NCI-H146 treated with DMSO at 0.1 percent for 48 hours (cell line): Measurements from ENCODE around the gene ACVR1C.

Experiments
- DNase-seq: peaks from one replicate; lab custom pipeline; 2025; ENCODE audit not compliant: unreplicated experiment; lab: John Stamatoyannopoulos, UW

The ACVR1C gene

DNA sequence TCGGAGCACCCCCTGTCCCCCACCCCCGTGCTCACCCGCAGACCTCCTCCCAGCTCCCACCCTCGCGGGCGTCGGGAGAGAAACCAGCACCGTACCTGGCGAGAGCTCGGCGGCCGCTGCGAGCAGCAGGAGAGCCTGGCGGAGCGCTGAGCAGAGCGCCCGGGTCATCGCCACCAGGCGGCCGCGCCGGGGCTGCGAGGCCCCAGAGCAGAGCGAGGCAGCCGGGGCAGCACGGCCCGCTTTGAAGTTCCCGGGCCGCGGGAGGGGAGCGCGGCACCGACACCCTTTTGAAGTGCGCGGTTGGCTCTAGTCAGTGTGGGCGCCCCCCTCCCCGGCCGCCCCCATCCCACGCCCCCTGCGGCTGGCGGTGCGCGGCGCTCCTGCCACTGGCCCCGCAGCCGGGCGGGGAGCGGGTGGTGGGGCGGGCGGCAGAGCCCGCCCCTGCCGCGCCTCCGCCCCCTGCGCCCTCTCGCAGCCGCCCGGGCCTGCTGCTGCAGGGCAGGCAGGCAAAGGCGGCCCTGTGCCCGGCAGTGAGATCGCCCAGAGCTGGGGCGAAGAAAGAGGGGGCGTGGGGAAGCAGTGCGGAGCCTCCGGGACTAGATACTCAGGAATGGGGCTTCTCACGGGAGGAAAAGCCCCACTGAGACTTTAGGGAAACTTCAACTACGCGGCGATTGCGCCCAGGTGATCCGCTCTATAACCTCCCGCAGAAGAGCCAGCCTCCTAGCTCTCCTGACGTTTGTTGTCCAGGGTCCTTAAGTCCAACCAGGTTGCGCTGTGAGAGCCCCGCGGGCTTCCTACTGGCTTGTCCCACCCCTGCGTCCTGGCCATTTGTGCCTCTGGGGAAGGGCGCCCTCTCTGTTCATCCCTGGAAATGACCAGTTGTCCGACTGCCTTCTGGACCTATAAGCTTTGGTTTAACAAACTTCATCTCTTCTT is at the start of gene ACVR1C:
ACVR1C (minus strand) TSS at position 388 of the 939 bp plus-strand sequence; CDS start at position 168, 220 bp downstream.
- peak; percentile 77 for DNase-seq

DNA sequence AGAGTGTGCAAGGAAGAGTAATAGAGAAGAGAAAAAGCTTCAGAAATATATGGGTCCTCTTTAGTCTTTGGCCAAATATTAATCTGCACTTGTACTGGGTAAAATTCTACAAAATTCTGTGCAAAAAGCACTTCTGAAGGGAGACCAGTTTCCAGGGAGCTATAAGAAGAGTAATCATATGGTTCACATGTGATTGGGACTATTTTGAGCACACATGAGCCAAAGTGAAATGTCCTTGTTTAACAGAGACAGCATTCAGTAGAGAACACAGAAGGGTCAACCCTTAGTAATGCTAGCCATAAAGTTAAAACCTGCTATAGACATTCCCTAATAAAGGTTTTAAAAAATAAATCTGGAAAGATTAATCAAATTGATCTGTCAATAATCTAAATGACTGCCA is 49.3 kb upstream of the ACVR1C start:
- DNase-seq = no peak

DNA sequence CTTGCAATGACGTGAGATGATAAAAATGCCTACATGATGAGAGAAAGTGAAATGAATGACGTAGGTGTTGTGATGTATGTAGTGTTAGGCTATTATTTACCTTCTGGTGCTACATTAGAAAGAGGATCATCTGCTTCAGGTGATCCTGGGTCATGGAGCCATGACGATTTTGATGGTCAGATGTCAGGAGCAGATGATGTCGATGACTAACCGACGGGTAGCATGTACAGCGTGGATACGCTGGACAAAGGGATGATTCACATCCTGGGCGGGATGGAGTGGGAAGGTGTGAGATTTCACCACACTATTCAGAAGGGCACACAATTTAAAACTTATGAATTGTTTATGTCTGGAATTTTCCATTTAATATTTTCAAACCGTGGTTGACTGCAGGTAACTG is 43.5 kb upstream of the ACVR1C start:
- DNase-seq = no peak

DNA sequence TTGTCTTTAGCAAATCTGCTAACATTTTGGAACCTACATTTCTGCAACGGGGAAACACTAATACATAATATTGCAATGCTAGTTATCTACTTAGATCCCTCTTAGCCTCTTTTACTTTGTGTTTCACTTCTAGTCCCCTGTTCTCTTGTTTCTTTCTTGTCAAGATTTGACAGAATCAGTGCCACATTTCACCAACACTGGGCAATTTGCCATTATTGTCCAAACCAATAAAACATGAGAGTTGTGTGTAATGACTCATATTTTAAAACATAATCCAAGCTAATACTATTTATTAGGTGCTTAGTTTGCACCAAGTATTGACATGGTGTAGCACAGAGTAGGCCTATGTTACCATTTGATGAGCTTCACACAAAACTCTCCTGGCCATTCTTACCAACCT is 33.7 kb upstream of the ACVR1C start:
- no peak for DNase-seq

DNA sequence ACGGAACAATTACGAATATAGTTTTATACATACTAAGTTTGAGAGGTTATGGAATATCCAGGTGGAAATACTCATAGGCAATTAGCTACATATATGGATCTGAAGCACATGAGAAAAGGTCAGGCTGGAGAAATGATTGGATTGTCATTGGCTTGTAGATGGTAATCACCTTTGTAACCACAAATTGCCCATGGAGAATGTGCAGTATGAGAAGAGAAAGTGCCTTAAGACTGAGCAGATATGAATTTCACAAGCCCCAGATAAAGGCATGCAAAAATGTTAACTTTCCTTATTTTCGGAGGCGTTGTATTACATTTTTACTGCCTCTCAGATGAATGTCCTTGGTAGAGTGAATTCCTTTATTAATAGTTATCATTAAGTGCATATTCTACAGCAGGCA is 33.1 kb upstream of the ACVR1C start:
- no peak for DNase-seq

DNA sequence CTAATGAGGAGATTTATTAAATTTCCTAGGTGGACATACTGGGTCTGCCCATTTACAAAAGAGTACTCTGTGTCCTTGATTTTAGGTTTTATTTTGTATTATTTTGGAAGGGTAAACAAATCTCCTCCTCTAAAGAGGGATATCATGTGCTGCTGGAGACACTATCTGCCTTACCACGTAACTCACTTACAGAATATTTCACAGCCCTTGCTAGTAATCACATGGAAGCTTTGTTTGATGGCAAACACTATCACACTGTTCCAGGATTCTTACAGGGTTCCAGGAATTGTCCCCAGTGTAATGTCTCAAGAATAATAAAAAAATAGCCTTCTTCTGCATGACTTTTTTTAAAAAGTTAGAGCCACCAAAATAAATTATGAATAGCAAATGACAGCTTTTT is 29.2 kb upstream of the ACVR1C start:
- no peak for DNase-seq

DNA sequence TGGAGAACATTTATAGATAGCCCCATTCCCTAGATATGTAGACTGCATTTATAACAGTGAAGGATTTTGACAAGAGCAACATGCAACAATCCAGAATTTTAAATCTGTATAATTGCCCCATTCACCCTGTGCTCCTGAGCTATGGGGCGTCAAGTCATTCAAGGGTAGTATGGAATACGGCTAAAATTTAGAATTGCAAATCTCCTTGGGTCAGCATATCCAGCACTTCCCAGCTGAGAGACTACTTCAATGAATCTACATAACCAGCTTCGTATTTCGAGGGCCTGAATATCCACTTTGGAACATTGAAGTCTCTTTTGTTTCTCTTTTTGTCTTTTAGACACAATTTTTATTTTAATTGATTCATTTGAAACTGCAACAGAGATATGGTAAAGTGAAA is 28.4 kb upstream of the ACVR1C start:
- no peak for DNase-seq

DNA sequence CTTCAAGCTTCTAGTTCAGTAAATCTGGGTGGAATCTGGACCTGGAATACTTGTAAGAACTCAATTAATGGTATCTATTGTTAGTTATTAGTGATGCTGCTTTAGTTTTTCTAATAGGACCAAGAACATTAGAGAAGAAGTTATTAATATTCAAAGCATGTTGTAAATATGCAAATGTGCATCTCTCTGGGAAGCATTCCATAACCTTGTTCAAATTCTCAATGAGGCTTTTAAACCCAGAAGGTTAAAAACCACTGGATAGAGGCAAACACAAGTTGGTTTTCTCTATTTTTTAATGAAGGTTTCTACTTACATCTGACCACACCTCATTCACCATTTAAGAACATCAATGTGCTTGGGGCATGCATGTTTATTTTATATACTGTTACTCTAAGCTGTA is 16.1 kb upstream of the ACVR1C start:
- DNase-seq = no peak

DNA sequence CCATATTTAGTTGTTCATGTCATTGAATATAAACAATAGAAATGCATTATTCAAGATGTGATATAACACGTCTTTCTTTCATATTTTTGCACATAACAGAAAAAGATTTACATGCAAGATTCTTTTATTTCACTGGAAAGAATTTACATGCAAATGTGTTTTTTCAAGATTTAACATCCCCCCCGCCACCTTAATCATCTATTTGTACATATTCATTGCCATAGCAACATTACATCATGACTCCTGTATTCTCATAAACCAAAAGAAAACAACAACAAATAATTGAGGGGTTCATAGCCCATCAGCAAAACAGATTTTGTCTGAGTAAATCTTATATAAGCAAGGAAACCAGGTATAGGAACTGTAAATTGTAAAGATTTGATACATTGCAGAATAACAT is 3.2 kb upstream of the ACVR1C start:
- DNase-seq = no peak

DNA sequence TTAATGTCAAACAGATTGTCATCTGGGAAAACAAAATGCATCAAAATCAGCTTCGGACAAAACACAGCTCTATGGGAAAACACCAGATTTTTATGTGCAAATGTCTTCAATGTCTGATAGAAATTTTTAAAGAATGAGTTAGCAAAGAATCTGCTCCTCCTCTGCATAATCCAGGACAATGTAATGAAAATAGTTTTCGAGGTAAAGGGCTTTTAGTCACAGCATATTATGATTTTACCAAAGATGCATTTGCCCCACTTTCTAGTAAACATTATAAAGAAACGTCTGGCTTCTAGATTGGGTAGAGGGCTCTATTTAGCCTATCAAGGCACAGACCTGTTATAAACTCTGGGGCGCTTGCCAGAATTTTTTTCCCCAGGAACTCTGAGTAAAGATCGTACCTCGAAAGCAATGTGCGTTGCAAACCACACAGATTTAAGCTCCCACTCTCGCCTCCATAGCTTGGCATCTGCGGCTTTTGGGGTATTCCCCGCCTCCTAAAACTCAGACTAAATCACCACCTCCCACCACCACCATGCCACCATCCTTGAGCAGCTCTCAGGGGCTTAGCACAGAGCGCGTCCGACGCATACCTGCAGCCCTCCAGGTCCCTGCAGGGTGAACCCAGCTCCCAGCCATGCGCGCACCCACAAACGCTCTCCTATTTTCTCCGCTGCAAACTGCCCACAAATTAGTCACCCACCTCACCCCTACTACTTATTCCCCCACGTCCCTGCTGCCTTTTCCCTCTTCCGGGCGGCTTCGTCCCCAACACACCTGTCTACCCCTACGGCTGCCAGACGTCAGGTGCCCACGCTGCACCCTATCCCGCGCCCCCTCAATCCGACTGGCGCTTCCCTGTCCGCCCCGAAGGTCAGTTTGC is 829 bp downstream of the ACVR1C start:
- no peak for DNase-seq

DNA sequence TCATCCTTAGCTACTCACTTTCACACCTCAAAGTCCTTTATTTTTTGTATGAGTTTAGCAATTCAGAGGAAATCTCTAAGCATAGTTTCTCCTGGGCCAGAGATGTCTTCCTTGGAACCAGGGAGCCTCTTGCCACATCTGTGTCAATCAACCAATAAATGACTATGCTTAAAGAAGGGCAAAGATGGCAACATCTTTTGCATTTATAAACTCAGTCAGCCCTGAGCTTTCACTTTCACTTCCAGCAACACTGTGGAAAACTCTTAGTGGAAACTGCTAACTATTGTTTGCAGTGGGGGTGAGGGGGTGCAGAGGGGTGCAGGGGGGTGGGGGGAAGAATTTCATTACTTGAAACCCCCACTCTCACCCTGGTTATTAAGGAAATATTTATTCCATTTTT is 3.4 kb downstream of the ACVR1C start:
- DNase-seq = no peak

DNA sequence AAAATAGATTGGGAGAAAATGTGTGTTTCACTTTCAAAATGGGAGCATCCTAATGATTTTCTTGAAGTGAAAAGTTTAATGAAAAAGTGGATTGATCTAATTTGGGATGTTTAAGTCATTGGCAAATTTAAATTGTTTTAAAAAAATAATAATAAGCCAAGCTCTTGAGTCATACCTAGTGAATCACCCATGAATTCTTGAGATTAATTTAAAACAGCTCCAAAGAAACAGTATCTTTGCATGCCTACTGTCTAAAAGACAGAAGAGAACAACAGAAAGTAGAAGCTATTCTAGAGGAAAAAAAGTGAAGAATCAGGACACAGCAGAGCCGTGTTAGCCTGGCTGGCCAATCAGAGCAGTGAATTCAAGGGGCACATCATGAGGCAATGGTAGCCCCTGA is 7.7 kb downstream of the ACVR1C start:
- DNase-seq = no peak

DNA sequence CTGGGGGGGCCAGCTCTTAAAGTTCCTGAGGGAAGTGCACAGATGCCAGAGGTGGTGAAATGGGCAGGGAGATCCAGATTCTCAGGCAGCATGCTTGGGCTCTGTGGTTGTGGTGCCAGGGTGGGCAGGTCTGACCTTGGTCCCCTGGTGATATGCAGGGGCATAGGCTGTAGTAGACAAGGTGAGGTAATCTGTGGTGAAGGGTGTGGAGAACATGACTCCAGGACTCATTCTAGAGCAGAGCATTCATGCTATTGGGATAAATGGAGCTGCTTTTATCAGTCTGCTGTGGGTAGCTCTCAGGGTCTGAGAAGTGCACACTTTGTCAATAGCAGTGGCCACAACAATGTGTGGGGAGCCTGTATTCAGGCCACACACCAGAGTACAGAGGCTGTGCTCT is 16.9 kb downstream of the ACVR1C start:
- no peak for DNase-seq

DNA sequence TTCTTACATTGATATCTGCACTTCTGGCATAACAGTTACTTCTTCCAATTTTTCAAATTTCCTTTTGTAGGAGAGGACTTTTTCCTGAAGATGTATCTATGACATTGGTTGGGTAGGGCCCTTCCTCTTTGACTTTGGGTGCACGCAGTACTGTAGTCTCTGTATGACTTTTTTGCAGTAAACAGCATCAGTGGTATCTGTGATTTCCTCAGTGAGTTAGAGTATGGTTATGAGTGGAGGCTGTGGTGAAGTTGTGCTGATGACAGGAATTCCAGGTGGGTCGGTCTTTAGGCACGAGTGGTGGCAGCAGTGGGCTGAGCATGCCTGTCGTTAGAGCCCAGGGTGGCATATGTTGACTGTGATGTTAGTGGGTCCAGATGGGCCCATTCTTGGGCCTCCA is 17.6 kb downstream of the ACVR1C start:
- no peak for DNase-seq

DNA sequence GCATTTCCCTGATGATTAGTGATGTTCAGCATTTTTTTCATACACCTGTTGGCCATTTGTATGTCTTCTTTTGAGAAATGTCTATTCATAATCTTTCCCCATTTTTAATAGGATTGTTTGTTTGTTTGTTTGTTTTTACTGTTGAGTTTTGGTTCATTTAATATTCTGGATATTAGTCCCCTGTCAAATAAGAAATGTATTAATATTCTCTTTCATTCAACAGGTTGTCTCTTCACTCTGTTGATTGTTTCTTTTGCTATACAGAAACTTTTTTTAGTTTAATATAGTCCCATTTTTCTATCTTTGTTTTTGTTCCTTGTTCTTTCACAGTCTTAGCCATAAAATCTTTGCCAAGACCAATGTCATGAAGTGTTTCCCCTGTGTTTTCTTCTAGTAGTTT is 22.1 kb downstream of the ACVR1C start:
- DNase-seq = no peak

DNA sequence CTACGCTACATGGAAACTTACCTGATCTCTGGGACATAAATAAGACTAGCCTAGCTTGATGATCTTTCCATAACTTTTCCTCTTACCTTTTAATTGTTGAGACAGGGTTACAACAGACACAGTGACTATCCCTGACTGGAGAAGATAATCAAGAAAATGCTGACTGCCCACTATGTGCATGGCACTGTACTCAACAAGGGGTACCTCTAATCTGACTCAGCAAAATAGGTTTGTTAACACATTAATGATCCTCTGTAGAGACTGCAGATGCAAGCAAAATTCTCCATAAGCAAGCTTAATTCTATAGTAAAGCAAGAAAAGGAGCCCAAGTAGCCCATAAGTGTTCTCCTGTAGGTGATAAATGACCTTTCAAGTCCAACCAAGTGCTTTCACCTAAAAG is 25.5 kb downstream of the ACVR1C start:
- DNase-seq = peak; percentile 43

DNA sequence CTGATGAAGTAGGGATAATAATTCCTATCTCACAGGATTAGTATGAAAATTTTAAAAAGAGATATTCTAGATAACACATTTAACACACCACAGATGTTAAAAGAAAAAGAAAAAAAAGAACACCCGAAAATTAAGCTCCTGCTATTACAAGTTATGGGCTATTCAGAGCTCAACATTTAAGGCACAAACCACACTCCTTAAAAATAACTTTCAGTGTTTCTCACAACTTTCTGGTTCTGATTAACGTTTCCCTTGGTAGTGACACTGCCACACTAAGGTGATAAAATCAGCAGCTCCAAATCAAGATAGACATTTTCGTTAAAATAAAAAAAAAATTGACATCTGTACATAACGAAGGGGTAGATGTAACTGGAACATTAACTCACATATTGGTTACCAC is 26.9 kb downstream of the ACVR1C start:
- no peak for DNase-seq

DNA sequence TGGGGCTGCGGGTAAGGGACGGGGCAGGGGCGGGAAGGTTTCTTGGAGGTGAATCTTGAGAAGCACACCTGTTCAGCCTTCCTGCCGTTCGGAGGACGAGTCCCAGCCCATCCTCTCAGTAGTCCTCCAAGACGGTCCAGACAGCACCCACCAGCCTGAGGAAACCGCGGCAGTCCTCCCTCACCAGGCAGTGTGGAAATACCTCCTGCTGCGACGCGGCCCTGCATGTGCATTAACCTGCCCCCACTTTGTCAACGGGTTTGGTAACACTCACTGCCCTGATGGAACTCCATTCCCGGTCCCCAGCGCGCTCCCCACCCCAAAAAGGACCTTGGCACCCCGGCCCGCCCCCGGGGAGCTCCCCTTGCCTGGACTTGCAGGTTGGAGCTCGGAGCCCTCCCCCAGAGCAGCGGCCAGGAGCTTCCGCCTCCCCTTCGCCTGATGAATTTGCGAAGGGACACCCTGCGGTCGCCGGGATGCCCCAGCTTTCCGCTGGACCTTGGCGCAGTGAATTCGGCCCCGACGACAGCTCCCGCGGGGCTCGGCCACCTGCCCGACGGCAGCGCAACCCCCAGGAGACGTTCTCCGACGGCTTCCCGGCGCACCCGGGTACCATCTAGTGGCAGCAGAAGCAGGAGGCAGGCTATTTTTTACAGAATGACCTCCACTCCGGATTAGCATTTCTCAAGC is 31.5 kb downstream of the ACVR1C start:
- no peak for DNase-seq

DNA sequence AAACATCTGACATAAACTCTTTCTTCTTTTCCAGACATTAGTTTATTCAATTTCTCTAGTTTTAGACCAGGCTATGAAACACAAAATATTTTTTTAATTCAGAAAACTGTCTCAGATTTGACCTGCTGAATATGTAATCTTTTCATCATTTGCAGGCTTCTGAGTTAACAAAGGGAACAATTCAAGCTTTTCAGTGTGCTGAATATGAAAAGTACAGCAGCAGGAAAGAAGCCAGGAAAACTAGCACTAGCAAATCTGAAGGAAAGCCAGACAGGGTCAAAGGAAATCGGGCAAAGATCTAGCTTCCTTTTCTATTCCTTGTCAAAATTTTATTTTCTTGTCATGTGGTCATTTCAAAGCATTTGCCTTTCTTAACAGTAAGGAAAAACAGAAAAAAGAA is 35.3 kb downstream of the ACVR1C start:
- DNase-seq = no peak

DNA sequence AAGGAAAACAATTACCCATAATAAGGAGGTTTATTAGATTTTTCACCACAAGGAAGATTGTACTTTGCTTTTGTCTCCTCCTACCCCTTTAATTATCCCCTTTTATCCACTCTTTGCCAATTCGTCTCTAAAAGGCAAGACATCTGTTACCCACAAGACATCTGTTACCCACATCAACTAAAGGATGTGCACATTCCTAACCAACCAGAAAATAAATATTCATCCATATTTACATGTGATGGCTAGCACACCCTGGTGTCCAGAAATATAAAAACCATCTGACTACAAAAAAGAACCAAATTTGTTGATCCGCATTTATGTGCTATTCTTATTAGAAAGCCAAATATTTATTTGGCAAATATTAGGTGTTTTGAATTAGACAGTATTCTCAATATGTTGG is 35.7 kb downstream of the ACVR1C start:
- no peak for DNase-seq

DNA sequence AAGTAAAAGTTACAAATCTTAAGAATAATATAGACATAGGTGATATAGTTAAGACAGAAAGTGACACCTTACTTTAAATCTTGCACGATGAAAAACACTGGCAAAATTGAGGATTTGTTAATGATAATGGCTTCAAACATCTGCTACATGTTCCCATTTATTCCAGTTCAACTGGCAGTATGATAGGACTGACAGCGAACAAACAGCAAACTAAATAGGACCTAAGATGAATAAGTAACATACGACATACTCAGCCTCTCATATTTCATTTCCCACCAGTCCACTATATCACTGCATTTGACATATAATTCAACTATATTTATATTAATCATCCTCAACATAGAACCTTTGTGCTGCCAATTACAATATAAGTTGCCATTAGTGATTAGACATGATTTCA is 36.3 kb downstream of the ACVR1C start:
- DNase-seq = no peak
